HG03135 (cell line): ENCODE measurements around the gene TSEN54.

Experiments used
- ATAC-seq: cut with Tn5 transposase; IDR thresholded peaks from one replicate; pipeline ENCODE4 v1.9.1; 2021; ENCODE audit warnings: mild to moderate bottlenecking, moderate library complexity; ENCODE audit not compliant: unreplicated experiment

The TSEN54 gene

GRCh38 chr17:75540923-75541503 is 24.7 kb downstream of the TSEN54 start:
- ATAC-seq: no peak

GRCh38 chr17:75542229-75542628 is 25.9 kb downstream of the TSEN54 start:
- ATAC-seq: no peak

GRCh38 chr17:75542728-75543336 is 26.5 kb downstream of the TSEN54 start:
- ATAC-seq: no peak

- no peak for ATAC-seq
Observed at GRCh38 chr17:75544250-75544649, 27.9 kb downstream of the TSEN54 start.

DNA sequence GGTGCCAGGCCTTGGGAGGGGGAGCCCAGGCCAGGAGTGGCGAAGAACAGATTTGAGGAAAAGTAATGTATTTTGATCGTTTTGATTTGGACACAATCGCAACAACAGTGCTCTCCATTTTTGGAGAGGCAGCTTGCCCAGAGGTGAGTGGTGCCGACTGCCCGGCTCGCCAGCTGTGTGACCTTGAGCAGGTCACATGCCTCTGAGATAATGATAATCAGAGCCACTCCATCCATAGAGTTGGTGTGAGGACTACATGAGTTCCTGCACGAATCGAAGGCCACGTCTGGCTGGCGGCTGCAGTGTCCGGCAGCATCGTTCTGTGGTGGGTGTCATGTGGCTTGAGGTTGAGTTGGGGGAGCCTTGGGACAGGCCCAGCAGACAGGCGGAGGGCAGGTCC is 29.9 kb downstream of the TSEN54 start:
- no peak for ATAC-seq

- no peak for ATAC-seq
Observed at GRCh38 chr17:75547091-75547490, 30.8 kb downstream of the TSEN54 start.

DNA sequence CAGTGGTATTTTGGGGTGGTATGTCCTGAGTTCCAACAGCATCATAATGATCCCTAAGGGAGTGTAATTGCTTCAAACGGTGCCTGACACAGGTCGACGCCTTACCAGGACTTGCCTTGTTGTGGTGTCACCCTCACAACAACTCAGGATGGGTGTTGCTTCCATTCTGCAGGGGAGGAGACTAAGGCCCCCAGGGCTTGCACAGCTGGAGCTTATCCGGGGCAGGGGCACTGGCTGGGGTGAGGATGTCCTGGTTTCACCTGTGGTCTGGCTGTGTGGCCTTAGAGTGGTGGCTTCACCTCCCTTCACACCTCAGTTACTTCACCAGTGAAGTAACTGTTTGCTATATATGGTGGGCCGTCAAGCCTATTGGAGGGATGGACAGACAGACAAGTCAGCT is 32.5 kb downstream of the TSEN54 start:
- no peak for ATAC-seq

GRCh38 chr17:75549246-75550138 is 33.2 kb downstream of the TSEN54 start:
- no peak for ATAC-seq

- ATAC-seq: no peak
Observed at GRCh38 chr17:75550139-75550465, 33.8 kb downstream of the TSEN54 start.

DNA sequence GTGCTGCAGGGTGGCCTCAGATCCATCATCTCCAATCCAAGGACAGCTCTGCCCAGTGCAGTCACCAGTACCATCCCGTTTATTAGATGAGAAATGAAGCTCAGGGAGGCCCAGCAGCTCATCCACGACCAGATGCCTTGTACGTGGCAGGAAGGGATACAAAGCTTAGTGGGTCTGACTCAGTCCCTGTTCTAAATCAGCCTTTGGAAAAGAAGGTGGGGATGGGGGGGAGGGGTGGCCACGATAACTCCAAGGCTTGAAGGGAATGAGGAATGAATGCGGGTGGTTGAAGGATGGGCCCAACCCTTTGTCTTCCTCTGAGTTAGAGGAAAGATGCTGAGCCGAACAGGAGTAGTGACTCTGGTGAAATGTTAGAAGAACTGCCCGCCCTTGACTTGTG is 34.9 kb downstream of the TSEN54 start:
- ATAC-seq: no peak

DNA sequence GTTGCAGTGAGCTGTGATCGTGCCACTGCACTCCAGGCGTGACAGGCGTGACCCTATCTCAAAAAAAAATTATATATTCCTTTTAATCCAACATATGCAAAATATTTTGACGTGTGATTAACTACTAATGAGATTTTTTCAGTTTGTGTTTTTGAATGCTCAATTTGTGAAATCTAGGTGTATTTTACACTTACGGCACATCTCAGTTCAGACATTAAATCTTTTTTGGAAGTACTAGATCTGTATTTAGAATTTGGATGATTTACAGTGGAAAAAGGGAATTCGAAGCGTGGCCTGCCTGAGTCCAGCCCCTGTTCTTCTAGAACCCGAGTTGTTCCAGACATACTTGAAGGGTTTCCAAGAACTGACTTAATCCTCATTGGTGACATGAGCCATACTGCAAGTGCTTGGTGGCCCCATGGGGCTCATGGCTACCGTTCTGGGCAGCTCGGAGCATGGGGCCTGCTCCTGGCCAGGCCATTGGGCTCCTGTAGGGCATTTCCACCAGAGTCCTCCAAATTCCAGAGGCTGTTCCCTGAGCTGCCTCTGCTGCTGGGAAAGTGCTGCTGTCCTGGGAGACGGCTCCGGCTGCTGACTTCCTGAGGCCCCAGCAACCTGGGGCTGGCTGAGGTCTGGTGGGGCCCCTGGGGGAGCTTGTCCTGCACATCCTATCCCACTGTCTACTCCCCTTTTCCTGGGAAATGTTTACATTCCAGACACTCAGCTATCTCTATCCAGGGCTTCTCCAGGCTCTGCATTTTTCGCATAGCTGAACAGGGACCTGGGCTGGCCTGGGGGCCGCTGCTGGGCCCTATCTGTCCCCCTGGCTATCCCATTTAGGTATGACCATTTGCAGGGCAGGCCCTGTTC is 36.3 kb downstream of the TSEN54 start:
- ATAC-seq: no peak

DNA sequence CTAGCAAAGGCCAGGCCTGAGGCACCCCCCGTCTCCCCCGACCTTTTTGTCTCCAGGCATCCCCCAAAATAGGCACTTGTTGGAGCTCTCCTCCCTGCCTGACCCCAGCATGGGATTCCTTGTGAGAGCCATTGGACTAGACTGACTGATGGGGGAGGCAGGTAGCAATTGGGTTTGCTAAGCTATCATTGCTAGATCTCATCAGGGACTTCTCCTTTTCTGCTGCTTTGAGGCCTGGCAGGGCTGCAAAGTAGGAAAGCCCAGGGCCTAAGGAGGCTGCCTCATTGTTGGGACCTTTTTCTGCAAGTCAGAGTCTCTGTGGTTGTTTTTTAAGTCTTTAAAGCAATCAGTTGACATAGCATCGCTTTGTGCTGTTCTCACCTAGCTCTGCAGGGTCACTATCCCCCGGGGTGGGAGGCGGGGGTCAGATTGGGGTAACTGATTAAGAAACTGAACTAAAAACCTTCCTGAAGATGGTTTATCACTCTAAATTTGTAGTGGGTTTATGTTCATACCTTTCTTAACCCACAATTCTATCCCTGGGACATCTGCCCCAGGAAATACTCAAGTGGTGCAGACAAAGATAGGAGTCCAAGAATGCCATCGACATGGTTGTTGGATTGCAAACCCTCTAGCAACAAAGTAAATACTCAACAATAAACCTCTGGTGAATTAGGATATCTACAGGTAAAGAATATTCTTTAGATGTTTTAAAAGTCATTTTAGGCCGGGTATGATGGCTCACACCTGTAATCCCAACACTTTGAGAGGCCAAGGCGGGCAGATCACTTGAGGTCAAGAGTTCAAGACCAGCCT is 37.2 kb downstream of the TSEN54 start:
- ATAC-seq: no peak

DNA sequence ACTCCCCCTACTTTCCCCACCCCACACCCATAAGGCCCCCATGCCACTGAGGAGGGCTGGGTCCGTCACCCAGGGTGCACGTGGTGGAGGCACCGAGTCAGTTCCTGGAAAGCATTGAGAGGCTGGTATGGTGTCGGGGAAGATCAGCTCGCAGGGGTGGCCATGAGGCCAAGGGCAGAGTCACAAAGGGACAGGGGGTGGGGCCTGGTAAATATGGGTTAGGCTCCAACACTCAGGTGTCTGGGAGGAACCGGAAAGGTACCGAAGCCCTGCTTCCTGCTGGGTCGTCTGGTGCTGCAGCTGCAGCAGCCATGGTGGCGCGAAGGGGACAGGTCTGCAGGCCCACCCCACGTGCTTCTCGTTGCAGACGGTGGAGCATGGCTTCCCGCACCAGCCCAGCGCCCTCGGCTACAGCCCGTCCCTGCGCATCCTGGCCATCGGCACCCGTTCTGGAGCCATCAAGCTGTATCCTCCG is 39.4 kb downstream of the TSEN54 start:
- no peak for ATAC-seq

DNA sequence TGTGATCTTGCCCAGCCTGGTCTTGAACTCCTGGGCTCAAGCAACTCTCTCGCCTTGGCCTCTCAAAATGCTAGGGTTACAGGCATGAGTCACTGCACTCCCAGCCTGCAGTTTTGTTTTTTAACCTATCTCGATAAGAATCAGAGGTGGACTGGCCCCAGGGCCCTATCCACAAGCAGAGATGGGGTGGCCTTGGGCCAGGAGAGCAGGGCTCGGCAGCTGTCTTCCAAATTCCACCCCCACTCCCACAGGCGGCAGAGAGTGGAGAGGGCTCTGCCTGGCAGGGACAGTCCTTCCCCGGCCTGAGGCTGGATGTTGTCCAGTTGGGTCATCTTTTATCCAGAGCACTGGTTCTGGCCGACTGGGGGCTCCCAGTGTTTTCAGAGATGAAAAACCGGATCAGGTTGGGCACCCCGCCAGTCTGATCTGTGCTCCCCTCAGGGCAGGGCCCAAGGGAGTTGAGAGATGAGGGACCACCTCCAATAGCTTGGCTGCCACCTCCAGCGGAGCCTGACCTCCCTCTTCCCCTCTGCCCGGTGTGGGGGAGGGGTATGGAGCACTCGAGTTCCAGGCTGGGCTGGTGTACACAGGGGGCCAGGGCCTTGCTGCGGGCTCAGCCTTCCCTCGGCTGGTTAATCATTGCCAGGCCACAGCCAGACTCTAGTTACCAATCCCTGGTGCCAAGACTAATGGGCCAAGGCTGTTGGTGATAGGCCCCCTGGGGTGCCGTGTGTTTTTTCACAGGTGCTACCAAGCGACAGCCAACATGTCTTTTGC is 40.9 kb downstream of the TSEN54 start:
- ATAC-seq: no peak

DNA sequence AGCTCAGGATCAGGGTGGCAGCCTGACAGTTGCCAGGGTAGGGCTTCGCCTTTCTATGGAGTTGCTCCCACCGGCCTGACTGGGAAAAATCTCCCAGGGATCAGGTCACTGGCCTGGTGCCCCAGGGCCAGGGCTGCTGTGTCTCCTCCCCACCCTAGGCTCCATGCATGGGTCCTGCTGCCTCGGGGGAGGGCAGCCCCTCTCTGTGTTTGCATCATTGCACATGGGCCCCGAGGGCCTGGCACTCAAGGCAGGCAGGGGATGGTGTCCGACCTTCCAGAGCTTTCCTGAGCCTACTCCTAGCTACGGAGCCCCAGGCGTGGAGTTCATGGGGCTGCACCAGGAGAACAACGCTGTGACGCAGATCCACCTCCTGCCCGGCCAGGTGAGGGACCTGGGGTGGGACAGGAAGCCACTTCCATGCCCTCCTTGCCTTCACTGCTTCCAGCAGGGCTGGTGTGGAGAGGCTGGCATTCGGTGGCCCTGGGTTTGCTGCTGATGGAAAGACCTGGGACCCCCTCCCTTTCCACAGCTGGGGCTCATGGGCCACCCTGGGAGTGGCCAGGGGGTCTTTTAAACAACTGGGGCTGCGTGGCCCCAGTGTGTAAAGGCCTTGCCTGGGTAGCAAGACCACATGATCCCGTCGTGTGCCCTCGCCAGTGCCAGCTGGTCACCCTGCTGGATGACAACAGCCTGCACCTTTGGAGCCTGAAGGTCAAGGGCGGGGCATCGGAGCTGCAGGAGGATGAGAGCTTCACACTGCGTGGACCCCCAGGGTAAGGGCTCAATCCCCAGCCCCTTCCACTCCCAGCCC is 41.7 kb downstream of the TSEN54 start:
- ATAC-seq: no peak

DNA sequence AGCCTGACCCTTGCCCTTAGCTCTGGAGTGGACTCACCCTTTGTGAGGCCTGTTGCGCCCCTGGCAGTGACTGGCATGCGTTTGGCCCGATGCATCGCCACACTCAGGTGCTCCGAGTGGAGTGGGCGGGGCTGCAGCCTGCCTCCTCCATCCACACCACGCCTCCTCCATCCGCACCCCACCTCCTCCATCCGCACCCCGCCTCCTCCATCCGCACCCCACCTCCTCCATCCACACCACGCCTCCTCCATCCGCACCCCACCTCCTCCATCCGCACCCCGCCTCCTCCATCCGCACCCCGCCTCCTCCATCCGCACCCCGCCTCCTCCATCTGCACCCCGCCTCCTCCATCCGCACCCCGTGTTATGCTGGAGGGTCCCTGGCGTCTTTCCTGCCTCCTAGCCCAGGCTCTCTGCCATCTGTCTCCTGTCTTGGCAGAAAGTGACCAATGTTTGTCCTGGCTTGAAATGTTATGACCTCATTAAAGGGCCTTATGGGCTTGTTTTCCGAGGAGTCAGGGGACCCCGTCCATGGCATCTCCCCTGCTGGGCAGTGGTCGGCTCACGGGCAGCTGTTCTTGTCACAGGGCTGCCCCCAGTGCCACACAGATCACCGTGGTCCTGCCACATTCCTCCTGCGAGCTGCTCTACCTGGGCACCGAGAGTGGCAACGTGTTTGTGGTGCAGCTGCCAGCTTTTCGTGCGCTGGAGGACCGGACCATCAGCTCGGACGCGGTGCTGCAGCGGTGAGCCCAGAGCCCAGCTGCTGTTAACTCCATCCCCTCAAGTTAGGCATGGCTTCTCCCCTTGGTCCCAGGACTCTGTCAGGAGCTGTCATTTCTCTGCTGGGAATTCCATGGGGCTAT is 42.6 kb downstream of the TSEN54 start:
- no peak for ATAC-seq

DNA sequence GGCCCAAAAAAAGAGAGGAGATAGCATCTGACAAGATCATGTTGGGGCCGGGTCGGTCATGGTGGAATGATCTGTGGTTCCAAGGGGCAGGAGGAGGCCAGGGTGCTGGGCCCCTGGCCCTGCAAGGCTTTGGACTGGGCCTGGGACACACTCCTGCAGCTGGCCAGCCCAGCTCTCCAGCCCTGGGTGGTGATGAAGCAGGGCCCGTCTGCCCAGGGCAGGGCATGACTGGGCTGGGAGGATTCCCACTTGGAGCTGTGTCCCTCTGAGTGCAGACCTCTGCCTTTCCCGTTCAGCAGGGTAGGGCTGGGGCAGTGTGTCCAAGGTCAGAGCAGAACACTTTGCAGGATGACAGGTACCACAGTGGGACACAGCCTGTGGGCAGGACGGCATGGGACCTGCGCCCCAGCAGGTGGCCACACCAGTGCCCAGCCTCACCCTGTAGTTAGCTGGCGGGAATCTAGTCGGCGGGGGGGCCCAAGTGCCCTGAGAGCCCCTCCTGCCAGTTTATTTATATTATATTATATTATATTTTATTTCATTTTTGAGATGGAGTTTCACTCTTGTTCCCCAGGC is 43.7 kb downstream of the TSEN54 start:
- ATAC-seq: no peak
